NCI-H748 (cell line): Measurements from ENCODE around the gene MYCBP.
"Not testable (repeated sequence)": the region's sequence is repeated elsewhere in the genome, so short reads cannot be mapped to it uniquely, and the experiment has no call there.

Experiments
- DNase-seq: peaks from one replicate; lab custom pipeline; 2025; ENCODE audit not compliant: unreplicated experiment; lab: John Stamatoyannopoulos, UW

MYCBP gene

GRCh38 chr1:38873027-38873969 is at the start of gene MYCBP:
Gene MYCBP (minus strand): TSS chr1:38873348. CDS start chr1:38873305, 43 bp downstream.
- DNase-seq = peak; percentile 91

- peak; percentile 7 for DNase-seq
Measured at GRCh38 chr1:38919130-38919529, 46.0 kb upstream of the MYCBP start.

- no peak for DNase-seq
Measured at GRCh38 chr1:38918568-38918967, 45.4 kb upstream of the MYCBP start.

- no peak for DNase-seq
Measured at GRCh38 chr1:38917772-38918171, 44.6 kb upstream of the MYCBP start.

GRCh38 chr1:38917337-38917736 is 44.2 kb upstream of the MYCBP start:
- no peak for DNase-seq

- no peak for DNase-seq
Measured at GRCh38 chr1:38915352-38915948, 42.3 kb upstream of the MYCBP start.

GRCh38 chr1:38914908-38915307 is 41.8 kb upstream of the MYCBP start:
- DNase-seq = not testable (repeated sequence)

- DNase-seq = no peak
Measured at GRCh38 chr1:38908821-38909220, 35.7 kb upstream of the MYCBP start.

- no peak for DNase-seq
Measured at GRCh38 chr1:38905985-38906384, 32.8 kb upstream of the MYCBP start.

- DNase-seq = no peak
Measured at GRCh38 chr1:38899560-38899959, 26.4 kb upstream of the MYCBP start.

GRCh38 chr1:38898653-38899230 is 25.6 kb upstream of the MYCBP start:
- DNase-seq = no peak

GRCh38 chr1:38896169-38896568 is 23.0 kb upstream of the MYCBP start:
- no peak for DNase-seq

GRCh38 chr1:38892976-38893375 is 19.8 kb upstream of the MYCBP start:
- DNase-seq = no peak

- DNase-seq = no peak
Measured at GRCh38 chr1:38891753-38892152, 18.6 kb upstream of the MYCBP start.

- DNase-seq = no peak
Measured at GRCh38 chr1:38889589-38889988, 16.4 kb upstream of the MYCBP start.

GRCh38 chr1:38888423-38889333 is 15.5 kb upstream of the MYCBP start:
- DNase-seq = no peak

GRCh38 chr1:38885092-38885491 is 11.9 kb upstream of the MYCBP start:
- no peak for DNase-seq

- DNase-seq = no peak
Measured at GRCh38 chr1:38881487-38881886, 8.3 kb upstream of the MYCBP start, which contains the start of gene GJA9. Gene GJA9 (minus strand): TSS chr1:38881587. CDS start chr1:38876098, 5,489 bp downstream.

- DNase-seq = no peak
Measured at GRCh38 chr1:38875811-38876210, 2.7 kb upstream of the MYCBP start.

- DNase-seq = no peak
Measured at GRCh38 chr1:38872401-38873026, 634 bp downstream of the MYCBP start.
